CD8-positive, alpha-beta memory T cell (primary cell): Measurements from ENCODE around the gene BMP8B. TPM values are rescaled to one million over a fixed set of nuclear protein-coding genes. Genes with fewer than 3 reads are reported as not detected.

ENCODE experiments used
- CTCF ChIA-PET: fragments of 350-600 bp; sonication (Branson Sonifier 250); formaldehyde crosslinking; loops from one replicate; lab custom pipeline; 2021; ENCODE audit warnings: antibody characterized with exemption; lab: Charles Lee
- POLR2A ChIA-PET: fragments of 350-600 bp; sonication (Branson Sonifier 250); formaldehyde crosslinking; loops from one replicate; lab custom pipeline; 2021; ENCODE audit warnings: antibody characterized with exemption; lab: Charles Lee
- DNase-seq, 5 donors: peaks; one replicate each; pipeline versions ENCODE4 v3.0.0 to v3.0.0-alpha.2; 2020 to 2022; ENCODE audit warnings: mixed read lengths in 1 of 5
- H3K27ac ChIP-seq: one replicate; pipeline ENCODE4 v1.7.0; 2013; ENCODE audit warnings: low read depth, mild to moderate bottlenecking, low read length, moderate library complexity
- H3K27me3 ChIP-seq: 2 replicates; pipeline ENCODE4 v1.7.0; 2013; ENCODE audit warnings: low read length, mild to moderate bottlenecking; ENCODE audit not compliant: insufficient read depth, poor library complexity, severe bottlenecking
- H3K36me3 ChIP-seq: 2 replicates; pipeline ENCODE4 v1.7.0; 2013; ENCODE audit warnings: mild to moderate bottlenecking, low read length, moderate library complexity; ENCODE audit not compliant: insufficient read depth
- H3K4me1 ChIP-seq: 2 replicates; pipeline ENCODE4 v1.7.0; 2013; ENCODE audit warnings: mild to moderate bottlenecking, low read length, moderate library complexity; ENCODE audit not compliant: insufficient read depth
- H3K4me3 ChIP-seq: 2 replicates; pipeline ENCODE4 v1.7.0; 2013; ENCODE audit warnings: mild to moderate bottlenecking, low read length
- H3K9me3 ChIP-seq: 2 replicates; pipeline ENCODE4 v1.7.0; 2013; ENCODE audit warnings: mild to moderate bottlenecking, low read length
- H3K27ac Mint-ChIP-seq, 8 donors: one replicate each; pipeline ENCODE4 v1.8.0; 2020 to 2021; ENCODE audit warnings: mixed read lengths in 8 of 8, mild to moderate bottlenecking in 6 of 8, inconsistent platforms in 3 of 8, moderate library complexity in 3 of 8
- H3K27me3 Mint-ChIP-seq, 2 donors: one replicate each; pipeline ENCODE4 v1.8.0; 2020 to 2021; ENCODE audit warnings: mixed read lengths in 2 of 2, mild to moderate bottlenecking in 1 of 2, moderate library complexity in 1 of 2
- H3K36me3 Mint-ChIP-seq, 3 donors: one replicate each; pipeline ENCODE4 v1.8.0; 2020 to 2021; ENCODE audit warnings: mixed read lengths in 3 of 3, inconsistent platforms in 1 of 3, mild to moderate bottlenecking in 1 of 3
- H3K4me1 Mint-ChIP-seq, 3 donors: one replicate each; pipeline ENCODE4 v1.8.0; 2020 to 2021; ENCODE audit warnings: mixed read lengths in 3 of 3, inconsistent platforms in 1 of 3, mild to moderate bottlenecking in 1 of 3
- H3K4me3 Mint-ChIP-seq, 7 donors: one replicate each; pipeline ENCODE4 v1.8.0; 2020 to 2021; ENCODE audit warnings: mixed read lengths in 7 of 7, mild to moderate bottlenecking in 6 of 7, moderate library complexity in 4 of 7, inconsistent platforms in 2 of 7
- H3K9me3 Mint-ChIP-seq, 5 donors: one replicate each; pipeline ENCODE4 v1.8.0; 2020 to 2022; ENCODE audit warnings: mixed read lengths in 5 of 5, mild to moderate bottlenecking in 3 of 5, moderate library complexity in 2 of 5, inconsistent platforms in 1 of 5
- polyA plus RNA-seq: library from polyadenylated mRNA; unstranded; fragments of 300-500 nt; fragmentation: Illumina TruSeq; gene quantifications from one replicate; pipeline ENCODE4 v1.2.3, GENCODE V29; 2021
- total RNA-seq, 2 experiments: library from RNA; stranded (reverse); gene quantifications; one replicate each; pipeline ENCODE4 v1.2.3, GENCODE V29; 2021

BMP8B gene
- total and polyA plus RNA-seq, 3 experiments from 2014 or later: 0.14 to 1.2 (median 0.91) TPM

DNA sequence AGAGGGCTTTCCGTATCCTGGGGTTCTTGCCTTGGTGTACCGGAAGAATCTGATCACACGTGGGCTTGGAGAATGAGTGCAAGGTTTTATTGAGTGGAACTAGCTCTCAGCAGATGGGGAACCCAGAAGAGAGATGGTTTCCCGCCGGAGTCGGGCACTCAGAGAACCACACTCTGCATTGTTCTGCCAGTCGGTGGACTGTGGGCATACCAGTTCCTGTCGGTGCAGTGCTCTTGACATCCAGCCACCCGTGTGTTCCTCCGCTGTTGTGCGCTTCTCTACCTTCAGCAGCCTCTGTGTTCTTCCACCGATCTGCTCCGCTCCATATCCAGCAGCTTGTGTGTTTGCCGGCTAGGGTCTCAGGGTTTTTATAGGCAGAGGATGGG lies 60.7 kb downstream of the BMP8B start:
- H3K27me3 Mint-ChIP-seq: peaks cover 45 to 71% of the 10 kb centered on the region in 2 donors
- ChIA-PET CTCF (no interaction called here), POLR2A (no interaction called here)
- Histone ChIP-seq H3K4me1 (no peaks in the 10 kb centered on the region), H3K27ac (no peak overlapping the region), H3K27me3 (peaks cover 24% of the 10 kb centered on the region), H3K9me3 (no peaks in the 10 kb centered on the region), H3K4me3 (no peak overlapping the region), H3K36me3 (no peaks in the 10 kb centered on the region)
- H3K9me3 Mint-ChIP-seq: no peaks in the 10 kb centered on the region
- H3K4me1 Mint-ChIP-seq: peaks cover 0 to 4% (median 2%) of the 10 kb centered on the region in 3 donors
- DNase-seq: no peak
- H3K4me3 Mint-ChIP-seq: peak overlapping the region in 2 of 7 donors; percentile 33 to 58
- H3K27ac Mint-ChIP-seq: no peak overlapping the region
- H3K36me3 Mint-ChIP-seq: no peaks in the 10 kb centered on the region

DNA sequence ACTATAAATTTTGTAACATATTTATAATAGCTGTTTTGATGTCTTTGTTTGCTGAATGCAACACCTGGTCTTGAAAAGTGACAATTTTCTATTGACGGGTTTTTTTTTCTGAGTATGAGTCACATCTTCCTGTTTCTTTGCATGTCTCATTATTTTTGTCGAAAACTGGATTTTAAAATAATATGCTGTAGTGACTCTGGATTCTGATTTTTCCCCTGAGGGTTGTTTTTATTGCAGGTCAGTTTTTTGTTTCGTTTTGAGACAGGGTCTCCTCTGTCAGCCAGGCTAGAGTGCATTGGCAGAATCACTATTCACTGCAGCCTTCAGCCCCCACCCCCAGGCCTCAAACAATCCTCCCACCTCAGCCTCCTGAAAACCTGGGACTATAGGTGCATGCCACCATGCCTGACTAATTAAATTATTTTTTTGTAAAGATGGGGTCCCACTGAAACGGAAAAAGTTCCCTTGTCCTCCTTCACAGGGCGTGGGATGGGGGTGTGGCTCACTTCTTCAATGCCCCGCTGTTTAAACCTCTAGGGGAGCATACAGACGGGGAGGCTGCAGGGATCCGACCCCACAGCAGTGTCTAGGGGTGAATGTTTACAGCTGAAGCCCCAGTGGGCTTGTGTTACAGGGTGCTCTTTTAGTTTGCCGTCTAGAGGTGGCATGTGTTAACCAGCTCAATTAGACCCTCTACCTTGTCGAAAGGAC lies 61.3 kb downstream of the BMP8B start:
- H3K36me3 ChIP-seq: no peaks in the 10 kb centered on the region
- no peak overlapping the region for H3K27ac ChIP-seq
- peaks cover 22% of the 10 kb centered on the region for H3K27me3 ChIP-seq
- no peak overlapping the region for H3K4me3 ChIP-seq
- no peaks in the 10 kb centered on the region for H3K9me3 ChIP-seq
- Mint-ChIP-seq H3K4me3 (peak overlapping the region in 2 of 7 donors; percentile 45 to 58), H3K27me3 (peaks cover 41 to 66% of the 10 kb centered on the region in 2 donors), H3K36me3 (no peaks in the 10 kb centered on the region), H3K27ac (no peak overlapping the region), H3K9me3 (no peaks in the 10 kb centered on the region), H3K4me1 (peaks cover 0 to 4% (median 2%) of the 10 kb centered on the region in 3 donors)
- no peaks in the 10 kb centered on the region for H3K4me1 ChIP-seq
- ChIA-PET POLR2A (no interaction called here), CTCF (no interaction called here)
- no peak for DNase-seq

DNA sequence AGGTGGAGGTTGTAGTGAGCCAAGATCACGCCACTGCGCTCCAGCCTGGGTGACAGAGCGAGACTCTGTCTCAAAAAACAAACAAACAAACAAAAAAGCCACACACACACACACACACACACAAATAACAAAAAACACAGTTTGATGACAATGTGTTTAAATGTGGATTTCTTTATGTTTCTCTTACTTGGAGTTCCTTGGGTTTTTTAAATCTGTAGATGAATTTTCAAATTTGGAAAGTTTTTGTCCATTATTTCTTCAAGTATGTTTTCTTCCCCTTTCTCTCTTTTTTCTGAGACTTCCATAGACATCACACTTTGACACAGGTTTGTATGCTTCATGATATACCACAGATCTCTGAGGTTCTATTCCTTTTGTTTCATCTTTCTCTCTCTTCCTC lies 62.1 kb downstream of the BMP8B start:
- Histone ChIP-seq H3K36me3 (no peaks in the 10 kb centered on the region), H3K27me3 (peaks cover 22% of the 10 kb centered on the region), H3K4me1 (no peaks in the 10 kb centered on the region), H3K4me3 (no peak overlapping the region), H3K9me3 (no peaks in the 10 kb centered on the region), H3K27ac (no peak overlapping the region)
- Mint-ChIP-seq H3K9me3 (no peaks in the 10 kb centered on the region), H3K4me3 (no peak overlapping the region), H3K4me1 (peaks cover 0 to 4% (median 2%) of the 10 kb centered on the region in 3 donors), H3K27ac (no peak overlapping the region), H3K27me3 (peaks cover 41 to 64% of the 10 kb centered on the region in 2 donors), H3K36me3 (no peaks in the 10 kb centered on the region)
- ChIA-PET POLR2A (no interaction called here), CTCF (no interaction called here)
- no peak for DNase-seq

DNA sequence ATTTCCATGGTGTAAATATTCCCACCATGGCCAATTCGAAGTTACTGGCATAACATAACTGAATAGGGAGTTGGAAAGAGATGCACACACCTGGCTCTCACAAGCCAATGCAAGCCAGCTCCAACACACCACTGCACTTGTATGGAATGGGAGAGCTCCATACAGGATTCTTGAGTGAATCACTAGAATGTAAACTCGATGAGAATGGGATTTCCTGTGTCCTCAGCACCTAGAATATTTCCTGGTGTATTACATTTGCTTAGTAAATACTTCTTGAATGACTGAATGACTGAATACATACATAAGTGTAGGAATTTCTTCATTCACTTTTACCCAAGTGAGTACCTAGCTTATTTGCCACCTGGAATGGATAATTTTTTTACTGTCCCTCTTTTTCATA lies 66.2 kb downstream of the BMP8B start:
- no peak for DNase-seq
- Mint-ChIP-seq H3K27ac (no peak overlapping the region), H3K4me1 (peaks cover 0 to 4% (median 2%) of the 10 kb centered on the region in 3 donors), H3K9me3 (no peaks in the 10 kb centered on the region), H3K36me3 (no peaks in the 10 kb centered on the region), H3K4me3 (no peak overlapping the region), H3K27me3 (peaks cover 20 to 41% of the 10 kb centered on the region in 2 donors)
- H3K36me3 ChIP-seq: no peaks in the 10 kb centered on the region
- ChIA-PET POLR2A (interaction anchor here (0.6 kb wide), 1 partner anchor 41 kb away, joined by 9 read pairs; no protein-coding TSS in a partner anchor), CTCF (interaction anchor here (1.2 to 2.2 kb wide), 2 partner anchors 50 to 116 kb away, joined by 3 to 9 read pairs; no protein-coding TSS in a partner anchor)
- H3K9me3 ChIP-seq: no peaks in the 10 kb centered on the region
- no peak overlapping the region for H3K4me3 ChIP-seq
- peaks cover 15% of the 10 kb centered on the region for H3K27me3 ChIP-seq
- no peak overlapping the region for H3K27ac ChIP-seq
- H3K4me1 ChIP-seq: no peaks in the 10 kb centered on the region

DNA sequence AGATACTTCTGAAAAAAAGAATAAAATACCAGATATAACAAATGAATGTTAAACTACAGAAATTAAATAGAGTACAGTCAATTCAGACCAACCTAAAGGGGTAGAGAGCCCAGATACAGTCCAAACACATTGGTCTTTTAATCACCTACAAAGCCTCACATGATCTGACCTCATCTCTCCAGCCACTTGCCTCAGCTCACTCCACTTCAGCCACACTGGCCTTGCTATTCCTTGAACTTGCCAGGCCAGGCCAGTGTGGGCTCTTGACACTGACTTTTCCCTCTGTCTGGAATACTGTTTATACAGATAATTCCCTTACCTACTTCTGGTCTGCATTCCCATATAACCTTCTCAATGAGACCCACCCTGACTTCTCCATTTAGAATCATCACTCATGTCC lies 67.0 kb downstream of the BMP8B start:
- CTCF ChIA-PET: interaction anchor here (2.2 kb wide), 2 partner anchors 111 to 115 kb away, joined by 9 to 12 read pairs; no protein-coding TSS in a partner anchor
- peaks cover 16 to 41% of the 10 kb centered on the region in 2 donors for H3K27me3 Mint-ChIP-seq
- no peak for DNase-seq
- no peak overlapping the region for H3K4me3 ChIP-seq
- no peaks in the 10 kb centered on the region for H3K9me3 Mint-ChIP-seq
- H3K27me3 ChIP-seq: peaks cover 16% of the 10 kb centered on the region
- H3K4me1 Mint-ChIP-seq: no peaks in the 10 kb centered on the region
- no peaks in the 10 kb centered on the region for H3K36me3 Mint-ChIP-seq
- H3K27ac Mint-ChIP-seq: no peak overlapping the region
- POLR2A ChIA-PET: no interaction called here
- H3K4me1 ChIP-seq: no peaks in the 10 kb centered on the region
- no peak overlapping the region for H3K27ac ChIP-seq
- H3K9me3 ChIP-seq: no peaks in the 10 kb centered on the region
- no peaks in the 10 kb centered on the region for H3K36me3 ChIP-seq
- H3K4me3 Mint-ChIP-seq: no peak overlapping the region

DNA sequence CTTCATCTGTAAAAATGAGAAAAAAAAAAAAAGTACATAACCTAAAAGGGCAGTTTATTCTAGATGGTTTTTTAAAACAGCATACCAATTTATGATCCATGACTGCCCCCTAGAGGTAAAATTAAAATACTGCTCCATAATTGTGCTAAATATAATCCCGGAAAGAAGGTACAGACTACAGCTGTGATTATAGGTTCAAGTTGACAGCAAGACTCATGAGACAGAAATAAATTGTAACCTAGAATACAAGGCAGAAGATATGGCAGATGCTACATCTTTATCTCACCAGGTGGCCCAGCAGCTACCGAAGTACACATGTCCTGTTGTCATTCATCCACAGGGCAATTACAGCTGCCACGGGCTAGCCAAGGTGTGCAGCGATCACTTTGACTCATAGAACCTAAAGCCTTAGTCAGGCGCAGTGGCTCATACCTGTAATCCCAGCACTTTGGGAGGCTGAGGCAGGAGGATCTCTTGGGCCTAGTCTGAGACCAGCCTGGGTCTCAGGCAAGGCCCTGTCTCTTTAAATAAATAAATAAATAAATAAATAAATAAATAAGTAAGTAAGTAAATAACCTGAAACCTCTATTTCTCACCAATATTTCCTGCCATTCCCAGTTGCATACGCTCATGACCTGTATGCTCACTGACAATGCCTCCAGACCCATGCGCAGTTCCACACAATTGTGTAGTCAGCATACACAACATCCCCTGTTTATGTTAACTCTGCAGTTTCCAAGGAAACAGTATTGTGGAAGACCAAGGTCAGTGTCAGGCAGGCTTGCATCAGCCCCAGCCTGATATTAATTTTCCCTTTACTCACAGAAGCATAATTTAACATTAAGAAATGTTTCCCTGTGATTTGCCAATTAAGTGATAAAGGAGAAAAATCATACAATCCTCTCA lies 68.3 kb downstream of the BMP8B start:
- H3K27ac ChIP-seq: no peak overlapping the region
- no peaks in the 10 kb centered on the region for H3K4me1 Mint-ChIP-seq
- H3K4me1 ChIP-seq: no peaks in the 10 kb centered on the region
- H3K4me3 Mint-ChIP-seq: no peak overlapping the region
- no peaks in the 10 kb centered on the region for H3K36me3 ChIP-seq
- H3K9me3 Mint-ChIP-seq: no peaks in the 10 kb centered on the region
- H3K27ac Mint-ChIP-seq: no peak overlapping the region
- no peaks in the 10 kb centered on the region for H3K36me3 Mint-ChIP-seq
- no peaks in the 10 kb centered on the region for H3K9me3 ChIP-seq
- ChIA-PET POLR2A (interaction anchor here (0.8 to 1.3 kb wide), 2 partner anchors 18 to 48 kb away, joined by 3 to 5 read pairs; partner anchors contain the start of gene PPIE), CTCF (interaction anchor here (0.7 to 2.2 kb wide), 14 partner anchors 14 to 1283 kb away, joined by 3 to 15 read pairs (median 4); partner anchors contain the start of genes HPCAL4 and NT5C1A)
- peaks cover 16% of the 10 kb centered on the region for H3K27me3 ChIP-seq
- peaks cover 15 to 39% of the 10 kb centered on the region in 2 donors for H3K27me3 Mint-ChIP-seq
- no peak overlapping the region for H3K4me3 ChIP-seq
- DNase-seq: peak in 2 of 5 donors; percentile 54 to 68

DNA sequence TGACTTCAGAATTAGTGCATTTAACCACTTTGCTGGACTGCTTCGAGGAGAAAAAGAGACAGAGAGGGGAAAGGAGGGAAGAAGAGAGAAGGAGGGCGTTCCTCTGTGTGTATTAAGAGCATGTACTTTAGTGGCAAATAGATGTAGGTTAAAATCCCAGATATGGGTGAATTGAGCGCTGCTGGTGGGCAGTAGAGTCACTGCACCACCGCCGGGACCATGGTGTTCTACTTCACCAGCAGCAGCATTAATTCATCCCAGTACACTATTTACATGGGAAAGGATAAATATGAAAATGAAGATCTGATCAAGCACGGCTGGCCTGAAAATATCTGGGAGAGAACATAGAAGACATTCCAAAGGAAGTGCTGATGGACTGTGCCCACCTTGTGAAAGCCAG lies 70.9 kb downstream of the BMP8B start:
- peaks cover 9 to 44% of the 10 kb centered on the region in 2 donors for H3K27me3 Mint-ChIP-seq
- Histone ChIP-seq H3K27me3 (peaks cover 11% of the 10 kb centered on the region), H3K4me1 (no peaks in the 10 kb centered on the region), H3K27ac (no peak overlapping the region), H3K9me3 (no peaks in the 10 kb centered on the region), H3K4me3 (no peak overlapping the region), H3K36me3 (no peaks in the 10 kb centered on the region)
- no peak overlapping the region for H3K27ac Mint-ChIP-seq
- CTCF ChIA-PET: interaction anchor here (2.2 kb wide), 1 partner anchor 81 kb away, joined by 7 read pairs; no protein-coding TSS in a partner anchor
- no peaks in the 10 kb centered on the region for H3K9me3 Mint-ChIP-seq
- no peak overlapping the region for H3K4me3 Mint-ChIP-seq
- H3K4me1 Mint-ChIP-seq: no peaks in the 10 kb centered on the region
- H3K36me3 Mint-ChIP-seq: no peaks in the 10 kb centered on the region
- no peak for DNase-seq
- POLR2A ChIA-PET: no interaction called here
